ENCODE results near the gene NKX1-1.

- TF ChIP-seq EZH2phosphoT487 (IDR thresholded peaks at IDR 0.05; ENCODE audit: low read depth) (no peak), CTCF (IDR thresholded peaks at IDR 0.05; ENCODE audit: low read depth, low read length) (no peak)
Observed at GRCh38 chr4:1360423-1361283, 45.6 kb downstream of the NKX1-1 start.
